GM21529 (cell line): Measurements from ENCODE around the gene ABL2.
"Not testable (repeated sequence)": the region's sequence is repeated elsewhere in the genome, so short reads cannot be mapped to it uniquely, and the experiment has no call there.

Experiments
- ATAC-seq: cut with Tn5 transposase; IDR thresholded peaks from one replicate; pipeline ENCODE4 v1.9.1; 2021; ENCODE audit not compliant: unreplicated experiment

Gene ABL2

DNA sequence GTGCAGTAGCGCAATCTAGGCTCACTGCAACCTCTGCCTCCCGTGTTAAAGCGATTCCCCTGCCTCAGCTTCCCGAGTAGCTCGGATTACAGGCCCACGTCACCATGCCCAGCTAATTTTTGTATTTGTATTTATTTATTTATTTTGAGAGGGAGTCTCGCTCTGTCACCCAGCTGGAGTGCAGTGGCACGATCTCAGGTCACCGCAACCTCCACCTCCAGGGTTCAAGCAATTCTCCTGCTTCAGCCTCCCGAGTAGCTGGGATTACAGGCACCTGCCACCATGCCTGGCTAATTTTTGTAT is 59.1 kb downstream of the ABL2 start:
- not testable (repeated sequence) for ATAC-seq

- no peak for ATAC-seq
Measured at GRCh38 chr1:179169616-179170467, 59.6 kb downstream of the ABL2 start.

DNA sequence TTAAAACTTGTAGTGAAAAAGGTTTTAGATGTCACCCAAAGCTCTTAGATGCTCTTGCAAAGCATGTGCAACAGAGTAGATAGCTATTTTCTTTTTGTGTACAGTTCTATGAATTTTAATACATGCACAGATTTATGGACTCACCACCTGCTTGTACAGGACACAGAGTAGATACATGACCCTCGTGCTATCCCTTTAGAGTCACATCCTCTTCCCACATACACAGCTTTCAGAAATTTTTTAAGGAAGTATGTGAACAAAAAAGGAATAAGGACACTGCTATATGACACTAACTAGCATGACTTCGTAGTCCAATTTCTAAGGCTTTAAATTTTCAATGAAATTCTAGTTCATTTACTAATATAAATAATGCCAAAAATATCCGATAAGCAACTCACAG is 60.9 kb downstream of the ABL2 start:
- no peak for ATAC-seq

- ATAC-seq = no peak
Measured at GRCh38 chr1:179167955-179168354, 61.5 kb downstream of the ABL2 start.

GRCh38 chr1:179167418-179167777 is 62.1 kb downstream of the ABL2 start:
- no peak for ATAC-seq

DNA sequence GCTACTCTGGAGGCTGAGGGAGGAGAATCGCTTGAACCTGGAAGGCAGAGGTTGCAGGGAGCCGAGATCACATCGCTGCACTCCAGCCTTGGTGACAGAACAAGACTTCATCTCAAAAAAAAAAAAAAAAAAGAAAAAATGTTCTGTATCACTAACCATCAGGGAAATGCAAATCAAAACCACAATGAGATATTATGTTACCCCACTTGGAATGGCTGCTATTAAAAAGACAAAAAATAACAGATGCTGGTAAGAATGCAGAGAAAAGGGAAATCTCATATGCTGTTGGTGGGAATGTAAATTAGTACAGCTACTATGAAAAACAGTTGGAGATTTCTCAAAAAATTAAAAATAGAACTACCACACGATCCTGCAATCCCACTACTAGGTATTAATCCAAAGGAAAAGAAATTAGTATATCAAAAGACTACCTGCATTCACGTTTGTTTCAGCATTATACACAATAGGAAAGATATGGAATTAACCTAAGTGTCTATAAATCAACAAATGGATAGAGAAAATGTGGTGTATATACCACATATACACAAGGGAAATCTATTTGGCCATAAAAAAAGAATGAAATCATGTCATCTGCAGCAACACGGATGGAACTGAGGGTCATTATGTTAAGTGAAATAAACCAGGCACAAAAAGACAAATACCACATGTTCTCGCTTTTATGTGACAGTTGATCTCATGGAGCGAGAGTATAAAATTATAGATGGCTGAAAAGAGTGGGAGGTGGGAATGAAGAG is 62.6 kb downstream of the ABL2 start:
- no peak for ATAC-seq

GRCh38 chr1:179164494-179164893 is 65.0 kb downstream of the ABL2 start:
- ATAC-seq = no peak

DNA sequence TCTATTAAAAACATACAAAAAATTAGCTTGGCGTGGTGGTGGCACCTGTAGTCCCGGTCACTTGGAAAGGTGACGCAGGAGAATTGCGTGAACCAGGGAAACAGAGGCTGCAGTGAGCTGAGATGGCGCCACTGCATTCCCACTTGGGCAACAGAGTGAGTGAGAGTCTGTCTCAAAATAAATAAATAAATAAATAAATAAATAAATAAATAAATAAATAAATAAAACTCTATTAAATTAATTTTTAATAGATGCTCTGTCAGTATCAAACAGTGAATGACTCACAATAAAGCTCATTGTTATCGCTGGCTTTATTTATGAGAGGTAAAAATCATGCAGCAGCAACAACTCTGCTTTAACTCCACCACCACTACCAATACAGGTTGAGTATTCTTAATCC is 72.8 kb downstream of the ABL2 start:
- no peak for ATAC-seq

DNA sequence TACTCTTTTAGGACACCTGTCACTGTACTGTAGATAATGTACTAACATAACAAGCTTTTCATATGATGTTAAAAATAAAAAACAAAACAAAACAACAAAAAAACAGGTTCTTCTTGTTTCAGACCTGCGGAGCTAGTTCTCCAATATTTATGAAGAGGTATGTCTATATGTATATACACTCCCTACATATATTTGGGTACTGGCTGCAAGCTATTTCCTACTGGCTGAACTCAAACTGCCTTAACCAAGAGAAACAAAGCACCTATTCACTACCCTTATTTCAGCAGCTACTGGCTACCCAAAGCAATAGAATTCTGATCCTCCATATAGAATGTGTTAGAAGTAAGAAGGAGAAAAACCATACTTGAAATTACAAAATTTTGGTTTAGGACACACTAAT is 73.5 kb downstream of the ABL2 start:
- no peak for ATAC-seq

GRCh38 chr1:179155615-179156014 is 73.9 kb downstream of the ABL2 start:
- ATAC-seq = no peak

DNA sequence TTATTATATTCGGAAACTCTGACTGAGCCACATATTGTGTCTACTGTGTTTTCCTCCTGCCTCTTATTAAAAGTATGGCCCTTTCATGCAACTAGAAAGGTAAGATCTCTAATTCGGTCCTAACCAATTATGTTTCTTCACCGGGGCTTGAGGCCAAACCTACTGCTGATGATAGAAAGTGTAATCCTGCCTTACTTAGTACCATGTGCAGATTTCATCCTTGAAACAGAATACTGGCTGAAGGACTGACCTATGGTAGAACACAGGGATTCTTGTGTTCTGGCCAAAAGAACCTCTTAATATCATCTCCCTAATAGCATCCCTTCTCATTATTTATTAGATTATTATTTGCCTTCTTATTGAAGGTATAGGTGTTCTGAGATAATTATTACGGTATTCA is 75.0 kb downstream of the ABL2 start:
- no peak for ATAC-seq

GRCh38 chr1:179153217-179153616 is 76.3 kb downstream of the ABL2 start:
- ATAC-seq = no peak

DNA sequence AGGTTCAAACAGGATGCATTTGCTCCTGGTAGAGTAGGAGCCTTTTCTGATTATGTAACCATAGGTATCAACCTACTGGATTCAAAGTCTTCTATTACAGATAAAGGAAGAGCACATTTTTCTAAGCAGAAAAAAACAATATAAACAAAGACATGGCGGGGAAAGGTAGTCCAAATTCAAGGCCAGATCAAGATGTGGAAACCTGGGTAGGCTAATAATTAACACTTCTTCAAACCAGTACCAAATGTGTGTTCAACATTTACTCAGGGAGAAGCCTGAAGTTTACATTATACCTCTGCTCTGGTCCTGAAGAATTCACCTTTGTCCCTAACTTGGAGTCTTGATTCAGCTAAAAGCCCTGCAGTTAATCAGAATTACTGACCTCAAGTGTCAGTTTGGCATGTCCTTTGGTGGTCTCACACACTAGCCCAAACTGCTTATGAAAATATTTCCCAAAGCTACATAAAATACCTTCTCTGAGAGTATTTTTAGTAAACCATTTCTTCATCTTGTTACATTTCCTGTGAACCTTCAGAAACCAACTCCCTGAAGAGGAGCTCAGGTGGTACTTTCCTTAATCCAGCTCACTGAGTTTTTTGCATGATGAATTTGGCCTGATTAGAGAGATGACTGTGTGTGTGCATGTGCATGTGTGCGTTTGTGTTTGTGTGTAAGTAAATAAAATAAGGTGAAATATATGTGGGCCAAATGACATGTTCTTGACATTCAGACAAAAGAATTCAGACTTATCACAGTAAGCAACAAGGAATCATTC is 77.4 kb downstream of the ABL2 start:
- ATAC-seq = no peak

- no peak for ATAC-seq
Measured at GRCh38 chr1:179146911-179147310, 82.6 kb downstream of the ABL2 start.

DNA sequence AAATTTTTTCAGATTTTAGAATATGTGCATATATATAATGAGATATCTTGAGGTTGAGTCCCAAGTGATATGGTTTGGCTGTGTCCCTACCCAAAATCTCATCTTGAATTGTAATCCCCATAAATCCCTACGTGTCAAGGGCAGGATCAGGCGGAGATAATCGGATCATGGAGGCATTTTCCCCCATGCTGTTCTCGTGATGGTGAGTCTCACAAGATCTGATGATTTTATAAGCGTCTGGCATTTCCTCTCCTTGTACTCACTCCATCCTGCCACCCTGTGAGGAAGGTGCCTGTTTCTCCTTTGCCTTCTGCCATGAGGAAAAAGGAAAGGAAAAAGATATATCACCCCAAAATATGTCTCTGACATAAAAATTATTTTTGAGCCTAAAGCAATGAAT is 83.0 kb downstream of the ABL2 start:
- no peak for ATAC-seq

- no peak for ATAC-seq
Measured at GRCh38 chr1:179145521-179145920, 84.0 kb downstream of the ABL2 start.

DNA sequence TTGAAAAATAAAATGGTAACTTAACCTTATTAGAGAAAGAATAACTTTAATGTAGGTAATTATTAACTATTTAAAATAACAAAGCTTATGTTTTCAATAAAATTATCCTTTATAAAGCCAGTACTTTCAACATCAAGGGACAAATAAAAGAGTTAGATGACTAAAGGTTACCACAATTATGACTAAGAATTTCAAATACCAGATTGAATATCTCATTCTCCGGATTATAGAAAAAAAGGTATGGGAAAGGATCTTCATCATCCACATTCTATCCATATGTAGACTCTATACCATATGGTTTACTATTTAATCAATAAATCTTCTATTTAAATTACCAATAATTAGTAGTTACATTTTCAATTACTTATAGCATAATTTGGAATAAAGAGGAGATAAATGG is 84.9 kb downstream of the ABL2 start:
- ATAC-seq = no peak

GRCh38 chr1:179143322-179143721 is 86.2 kb downstream of the ABL2 start:
- ATAC-seq = no peak

DNA sequence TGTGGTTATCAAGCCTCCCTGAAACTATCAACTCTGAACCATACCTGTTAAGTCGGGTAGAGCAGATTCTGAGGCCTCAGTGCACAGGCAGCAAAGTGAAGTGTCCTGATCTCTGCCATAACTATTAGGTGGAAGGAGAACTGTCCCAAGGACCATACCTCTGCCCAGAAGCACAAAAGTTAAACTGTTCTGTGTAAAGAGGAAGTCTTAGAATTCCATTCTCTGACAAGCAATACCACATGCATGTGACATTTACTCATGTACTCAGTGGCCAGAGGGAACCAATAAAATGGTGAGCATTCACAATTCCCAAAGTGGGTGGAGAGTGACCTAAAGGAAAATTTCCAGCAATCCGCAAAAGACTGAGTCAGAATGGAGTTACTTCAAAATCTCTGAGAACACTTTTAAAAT is 86.6 kb downstream of the ABL2 start:
- ATAC-seq = no peak

GRCh38 chr1:179141592-179142251 is 87.8 kb downstream of the ABL2 start:
- no peak for ATAC-seq

- not testable (repeated sequence) for ATAC-seq
Measured at GRCh38 chr1:179138755-179139154, 90.7 kb downstream of the ABL2 start.
